SK-N-SH (cell line): ENCODE results near the gene CNPY2. TPM values are rescaled to one million over a fixed set of nuclear protein-coding genes. Genes with fewer than 3 reads are reported as not detected.

Experiments used
- CTCF ChIA-PET: fragments of 300-600, 350-600 bp; formaldehyde crosslinking; extraction: SDS; loops from one replicate; lab custom pipeline; 2021; lab: Yijun Ruan, JAX
- POLR2A ChIA-PET: fragments of 350-600 bp; sonication (Branson Sonifier 250); formaldehyde crosslinking; extraction: SDS; loops from one replicate; lab custom pipeline; 2020; ENCODE audit warnings: antibody characterized with exemption, inconsistent platforms; lab: Yijun Ruan, JAX
- DNase-seq: peaks from one replicate; pipeline ENCODE4 v3.0.0; 2012
- H2AFZ ChIP-seq: fragments of 200-600 bp; sonication (generic); 2 replicates; pipeline ENCODE4 v1.8.1; 2016; ENCODE audit warnings: antibody characterized with exemption, mild to moderate bottlenecking, low read depth
- H3F3A ChIP-seq: fragments of 200-600 bp; sonication (generic); replicated peaks from 2 replicates; pipeline ENCODE3; 2016; ENCODE audit warnings: antibody characterized with exemption, mild to moderate bottlenecking; ENCODE audit not compliant: insufficient read depth
- H3K27ac ChIP-seq, 2 experiments: fragments of 200-500 bp in 1 of 2; fragments of 200-600 bp in 1 of 2; sonication (Bioruptor generic) in 1 of 2; sonication (generic), shearing (Covaris generic) in 1 of 2; 2 replicates each; pipeline versions ENCODE4 v1.5.1 to v1.6.1; 2014 to 2016; ENCODE audit warnings: low read depth in 2 of 2, inconsistent platforms in 1 of 2, low read length in 1 of 2, mild to moderate bottlenecking in 1 of 2, mixed read lengths in 1 of 2
- H3K27me3 ChIP-seq: fragments of 200-600 bp; sonication (generic), shearing (Covaris generic); 2 replicates; pipeline ENCODE4 v1.6.1; 2016; ENCODE audit warnings: mixed run types; ENCODE audit not compliant: insufficient read depth
- H3K36me3 ChIP-seq, 2 experiments: fragments of 200-500 bp in 1 of 2; fragments of 200-600 bp in 1 of 2; sonication (Bioruptor generic) in 1 of 2; sonication (generic) in 1 of 2; replicated peaks in 1 of 2; 2 replicates each; pipeline versions ENCODE3 to v1.5.1; 2014 to 2016; ENCODE audit warnings: low read length in 1 of 2, mild to moderate bottlenecking in 1 of 2; ENCODE audit not compliant: insufficient read depth in 2 of 2, control insufficient read depth in 1 of 2
- H3K4me1 ChIP-seq, 2 experiments: fragments of 200-500 bp in 1 of 2; fragments of 200-600 bp in 1 of 2; sonication (Bioruptor generic) in 1 of 2; sonication (generic), shearing (Covaris generic) in 1 of 2; 2 replicates each; pipeline versions ENCODE4 v1.5.1 to v1.6.1; 2014 to 2016; ENCODE audit warnings: low read depth in 1 of 2, low read length in 1 of 2, mixed run types in 1 of 2; ENCODE audit not compliant: insufficient read depth in 2 of 2, control insufficient read depth in 1 of 2
- H3K4me2 ChIP-seq: fragments of 200-600 bp; sonication (generic), shearing (Covaris generic); 2 replicates; pipeline ENCODE4 v1.6.1; 2017; ENCODE audit warnings: mixed run types
- H3K4me3 ChIP-seq, 2 experiments: fragments of 200-500 bp in 1 of 2; fragments of 200-600 bp in 1 of 2; sonication (Bioruptor generic) in 1 of 2; sonication (generic), shearing (Covaris generic) in 1 of 2; 2 replicates each; pipeline versions ENCODE4 v1.5.1 to v1.8.1; 2014 to 2016; ENCODE audit warnings: low read depth in 2 of 2, inconsistent platforms in 1 of 2, low read length in 1 of 2, mild to moderate bottlenecking in 1 of 2, mixed read lengths in 1 of 2, moderate library complexity in 1 of 2
- H3K79me2 ChIP-seq: fragments of 200-600 bp; sonication (generic); 2 replicates; pipeline ENCODE4 v1.8.1; 2017; ENCODE audit warnings: mild to moderate bottlenecking; ENCODE audit not compliant: insufficient read depth
- H3K9ac ChIP-seq: fragments of 200-600 bp; sonication (generic); 2 replicates; pipeline ENCODE4 v1.6.1; 2017; ENCODE audit warnings: mixed run types
- H3K9me2 ChIP-seq: fragments of 200-600 bp; sonication (generic); 2 replicates; pipeline ENCODE4 v1.6.1; 2017; ENCODE audit warnings: mixed run types
- H3K9me3 ChIP-seq: fragments of 200-600 bp; sonication (generic); 2 replicates; pipeline ENCODE4 v1.6.1; 2017; ENCODE audit warnings: mixed run types, mild to moderate bottlenecking, moderate library complexity
- H4K20me1 ChIP-seq: fragments of 200-600 bp; sonication (generic); 2 replicates; pipeline ENCODE4 v1.6.1; 2017; ENCODE audit warnings: mild to moderate bottlenecking, mixed run types; ENCODE audit not compliant: insufficient read depth
- CHD2 ChIP-seq: fragments of 150-350 bp; IDR thresholded peaks from 2 replicates; pipeline ENCODE4 v1.6.1; 2018; ENCODE audit warnings: low read length; ENCODE audit not compliant: partially characterized antibody
- EP300 ChIP-seq, 2 experiments: IDR thresholded peaks; 2 replicates each; pipeline versions ENCODE4 v1.4.0 to v1.6.1; 2012; ENCODE audit warnings: borderline replicate concordance in 1 of 2, low read depth in 1 of 2, low read length in 1 of 2
- EZH2phosphoT487 ChIP-seq: fragments of 200-600 bp; sonication (generic); IDR thresholded peaks from 2 replicates; pipeline ENCODE4 v1.6.1; 2017; ENCODE audit warnings: low read depth, mixed run types, mild to moderate bottlenecking, antibody characterized with exemption, moderate library complexity, borderline replicate concordance
- FOXM1 ChIP-seq: IDR thresholded peaks from 2 replicates; pipeline ENCODE4 v1.4.0; 2012; ENCODE audit warnings: low read depth, mild to moderate bottlenecking
- IRF3 ChIP-seq: fragments of 150-350 bp; IDR thresholded peaks from 2 replicates; pipeline ENCODE4 v1.6.1; 2016; ENCODE audit warnings: mild to moderate bottlenecking, low read depth, low read length
- MEF2A ChIP-seq: IDR thresholded peaks from 2 replicates; pipeline ENCODE4 v1.4.0; 2012; ENCODE audit warnings: low read depth, borderline replicate concordance
- PBX3 ChIP-seq: IDR thresholded peaks from 2 replicates; pipeline ENCODE4; 2012
- POLR2AphosphoS5 ChIP-seq: IDR thresholded peaks from 2 replicates; pipeline ENCODE4 v1.6.1; 2012; ENCODE audit warnings: low read depth, low read length
- REST ChIP-seq: IDR thresholded peaks from 2 replicates; pipeline ENCODE4 v1.6.1; 2012; ENCODE audit warnings: mild to moderate bottlenecking, low read depth, low read length, moderate library complexity
- RFX5 ChIP-seq: IDR thresholded peaks from 2 replicates; pipeline ENCODE4 v1.6.1; 2012; ENCODE audit warnings: mild to moderate bottlenecking, improper control_type of control experiment, low read length
- SMC3 ChIP-seq: IDR thresholded peaks from 2 replicates; pipeline ENCODE4 v1.6.1; 2012; ENCODE audit warnings: low read depth, low read length, improper control_type of control experiment
- USF1 ChIP-seq: IDR thresholded peaks from 2 replicates; pipeline ENCODE4 v1.4.0; 2012; ENCODE audit warnings: low read depth, borderline replicate concordance
- YY1 ChIP-seq: IDR thresholded peaks from 2 replicates; pipeline ENCODE4 v1.4.0; 2012; ENCODE audit warnings: low read depth, mild to moderate bottlenecking
- WGBS: methylation state at CpG from one replicate; pipeline ENCODE4 v1.1.6; 2017; ENCODE audit warnings: low lambda C conversion rate; 5-methylcytosine and 5-hydroxymethylcytosine counted together
- polyA plus RNA-seq, 3 experiments: library from polyadenylated mRNA; depleted of rRNA; stranded (reverse); fragments of >200 nt; gene quantifications; 2 replicates each; pipeline ENCODE4 v1.2.3, GENCODE V29; 2012
- small RNA-seq, 7 experiments: library from RNA; depleted of rRNA; stranded (forward); fragments of <200 nt; gene quantifications; one replicate each; pipeline ENCODE3, GENCODE V24; 2012

The CNPY2 gene
- polyA plus RNA-seq, 1 of the 3 experiments (the other 2 are of a cell fraction) = 191 TPM

GRCh38 chr12:56260380-56260779 is 55.4 kb downstream of the CNPY2 start:
- Histone ChIP-seq H3K27me3 (no peaks in the 10 kb centered on the region), H3K4me3 (no peak overlapping the region), H3K27ac (no peak overlapping the region), H3K9ac (no peak overlapping the region), H3K4me1 (peaks cover 15 to 19% of the 10 kb centered on the region in 2 experiments), H2AFZ (no peak overlapping the region), H4K20me1 (peaks cover 17% of the 10 kb centered on the region), H3K4me2 (no peak overlapping the region), H3F3A (peaks cover 41% of the 10 kb centered on the region), H3K9me2 (no peaks in the 10 kb centered on the region), H3K36me3 (peaks cover 8 to 11% of the 10 kb centered on the region in 2 experiments), H3K9me3 (no peaks in the 10 kb centered on the region), H3K79me2 (peaks cover 28% of the 10 kb centered on the region)
- ChIA-PET POLR2A (no interaction called here), CTCF (no interaction called here)
- 96% methylated on average over 7 of the region's 8 CpGs for WGBS
- TF ChIP-seq PBX3 (no peak), FOXM1 (no peak), RFX5 (no peak), SMC3 (no peak), CHD2 (no peak), MEF2A (no peak), POLR2AphosphoS5 (no peak), EZH2phosphoT487 (no peak), USF1 (no peak), IRF3 (no peak), YY1 (no peak), EP300 (IDR thresholded peaks at IDR 0.05; ENCODE audit: borderline replicate concordance in 1 of 2, low read depth in 1 of 2, low read length in 1 of 2) (no peak), REST (no peak)
- no peak for DNase-seq

Small RNA genes within 50 kb of the gene (small RNA-seq; reads per million reads assigned to genes)
- 0 to 4.2 (median 0) reads per million in 7 experiments for gene RNU7-40P

Other genes with a start within 250 kb of the CNPY2 start
- 1.4 and 1.5 TPM in 2 replicates for gene ERBB3, start 235.8 kb downstream of the CNPY2 start, polyA plus RNA-seq (2012; rRNA removed)
- gene PA2G4, start 211.4 kb downstream of the CNPY2 start, polyA plus RNA-seq (2012; rRNA removed) = 207 and 213 TPM in 2 replicates
- gene RPL41, start 199.4 kb downstream of the CNPY2 start, polyA plus RNA-seq (2012; rRNA removed) = 11,334 and 12,464 TPM in 2 replicates
- 1.9 and 2.0 TPM in 2 replicates for gene ZC3H10, start 197.7 kb downstream of the CNPY2 start, polyA plus RNA-seq (2012; rRNA removed)
- gene ESYT1, start 187.7 kb downstream of the CNPY2 start, polyA plus RNA-seq (2012; rRNA removed) = 132 and 143 TPM in 2 replicates
- gene MYL6B, start 163.4 kb downstream of the CNPY2 start, polyA plus RNA-seq (2012; rRNA removed) = 203 and 234 TPM in 2 replicates
- gene MYL6, start 157.6 kb downstream of the CNPY2 start, polyA plus RNA-seq (2012; rRNA removed) = 4,697 and 4,711 TPM in 2 replicates
- 64.3 and 73.0 TPM in 2 replicates for gene SMARCC2, start 126.5 kb downstream of the CNPY2 start, polyA plus RNA-seq (2012; rRNA removed)
- gene RNF41, start 94.1 kb downstream of the CNPY2 start, polyA plus RNA-seq (2012; rRNA removed) = 127 and 147 TPM in 2 replicates
- 49.3 and 52.3 TPM in 2 replicates for gene NABP2, start 91.6 kb downstream of the CNPY2 start, polyA plus RNA-seq (2012; rRNA removed)
- 0.12 TPM in 1 of 2 replicates, not detected in the other for gene SLC39A5, start 85.9 kb downstream of the CNPY2 start, polyA plus RNA-seq (2012; rRNA removed)
- gene ANKRD52, start 57.6 kb downstream of the CNPY2 start, polyA plus RNA-seq (2012; rRNA removed) = 22.5 and 23.4 TPM in 2 replicates
- 42.2 and 56.2 TPM in 2 replicates for gene COQ10A, start 49.0 kb downstream of the CNPY2 start, polyA plus RNA-seq (2012; rRNA removed)
- gene CS, start 15.7 kb downstream of the CNPY2 start, polyA plus RNA-seq (2012; rRNA removed) = 121 and 149 TPM in 2 replicates
- 37.1 and 66.9 TPM in 2 replicates for gene PAN2, start 18.0 kb upstream of the CNPY2 start, polyA plus RNA-seq (2012; rRNA removed)
- gene IL23A, start 22.9 kb upstream of the CNPY2 start, polyA plus RNA-seq (2012; rRNA removed) = 0.29 and 0.46 TPM in 2 replicates
- gene STAT2, start 44.1 kb upstream of the CNPY2 start, polyA plus RNA-seq (2012; rRNA removed) = 58.1 and 91.4 TPM in 2 replicates
- not detected in 2 replicates for gene APOF, start 46.9 kb upstream of the CNPY2 start, polyA plus RNA-seq (2012; rRNA removed)
- 5.1 and 5.4 TPM in 2 replicates for gene TIMELESS, start 133.4 kb upstream of the CNPY2 start, polyA plus RNA-seq (2012; rRNA removed)
- not detected in 2 replicates for gene MIP, start 138.7 kb upstream of the CNPY2 start, polyA plus RNA-seq (2012; rRNA removed)
- gene SPRYD4, start 152.6 kb upstream of the CNPY2 start, polyA plus RNA-seq (2012; rRNA removed) = 2.6 and 3.5 TPM in 2 replicates
- 1.2 and 2.1 TPM in 2 replicates for gene GLS2, start 172.2 kb upstream of the CNPY2 start, polyA plus RNA-seq (2012; rRNA removed)
- 8.9 and 12.2 TPM in 2 replicates for gene RBMS2, start 205.8 kb upstream of the CNPY2 start, polyA plus RNA-seq (2012; rRNA removed)